Skin epidermis (tissue), 12 donors: ENCODE results near the gene ALDOA.
"Not testable (repeated sequence)": the region's sequence is repeated elsewhere in the genome, so short reads cannot be mapped to it uniquely, and the experiment has no call there.

Experiments
- H3K27ac ChIP-seq, 21 experiments: fragments of 200-600 bp; sonication (generic) in 11 of 21; one replicate each; pipeline ENCODE4 v1.5.0; 2020; ENCODE audit warnings: mild to moderate bottlenecking in 3 of 21, inconsistent platforms in 2 of 21, moderate library complexity in 2 of 21
- H3K4me3 ChIP-seq, 7 experiments: fragments of 200-600 bp; sonication (generic) in 2 of 7; one replicate each; pipeline ENCODE4 v1.5.0; 2020; ENCODE audit warnings: inconsistent platforms in 2 of 7, mild to moderate bottlenecking in 2 of 7, moderate library complexity in 1 of 7

ALDOA gene

DNA sequence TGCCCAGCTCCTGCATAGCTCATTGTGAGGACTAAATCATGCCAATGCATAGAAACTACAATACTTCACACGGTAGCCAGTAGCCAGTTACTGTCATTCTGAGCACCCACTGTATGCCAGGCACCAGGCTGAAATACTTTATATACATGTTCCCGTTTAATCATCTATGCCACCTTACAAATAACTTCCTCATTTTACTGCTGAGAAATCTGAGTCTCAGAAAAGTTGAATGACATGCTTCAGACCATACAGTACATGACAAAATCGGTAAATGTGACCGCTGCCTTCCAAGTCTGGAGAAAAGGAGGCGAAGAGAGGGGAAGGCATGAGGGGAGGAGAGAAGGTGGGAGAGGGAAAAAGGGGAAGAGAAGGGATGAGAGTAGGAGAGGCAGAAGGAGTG is 25.3 kb upstream of the ALDOA start:
- no peak overlapping the region for H3K4me3 ChIP-seq
- no peak overlapping the region for H3K27ac ChIP-seq

- not testable (repeated sequence) for H3K27ac ChIP-seq, H3K4me3 ChIP-seq
Observed at GRCh38 chr16:30040690-30041089, 24.9 kb upstream of the ALDOA start.

DNA sequence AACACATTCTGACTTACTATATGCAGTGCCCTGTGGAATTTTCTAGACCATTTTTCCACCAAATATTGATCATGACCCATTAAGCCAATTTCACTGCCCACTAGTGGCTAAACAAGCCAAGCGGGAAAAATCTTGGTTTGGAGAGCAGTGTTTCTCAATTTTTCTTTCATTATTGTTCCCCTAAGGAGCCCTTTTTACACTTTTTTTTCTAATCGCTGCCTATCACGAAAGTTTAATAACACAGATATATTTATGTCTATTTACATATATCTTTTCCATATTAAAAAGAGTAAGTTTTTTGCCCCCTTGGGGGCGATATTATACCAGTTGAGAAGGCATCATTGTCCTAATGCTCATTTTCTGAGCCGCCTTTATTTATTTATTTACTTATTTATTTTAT is 23.7 kb upstream of the ALDOA start:
- Histone ChIP-seq H3K27ac (no peak overlapping the region), H3K4me3 (no peak overlapping the region)

- no peak overlapping the region for H3K4me3 ChIP-seq
- H3K27ac ChIP-seq, result no peak overlapping the region
Observed at GRCh38 chr16:30046178-30046577, 19.4 kb upstream of the ALDOA start.

DNA sequence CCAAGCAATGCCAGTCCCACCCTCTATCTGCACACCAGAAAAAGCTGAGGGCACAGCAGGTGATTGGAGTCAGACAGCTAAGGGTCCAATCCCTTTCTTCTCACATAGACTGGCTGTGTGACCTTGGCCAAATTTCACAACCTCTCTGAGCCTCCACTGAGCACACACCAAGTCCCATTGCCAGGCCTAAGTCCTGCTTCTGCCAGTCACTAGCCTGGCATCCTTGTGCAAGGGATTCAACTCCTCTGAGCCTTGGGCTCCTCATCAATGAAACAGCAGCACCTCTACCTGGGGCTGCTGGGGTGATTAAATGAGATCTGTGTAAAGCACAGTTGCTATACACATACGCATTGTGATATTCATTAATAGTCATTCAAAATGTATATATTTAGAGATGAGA is 19.0 kb upstream of the ALDOA start:
- H3K27ac ChIP-seq, result no peak overlapping the region
- H3K4me3 ChIP-seq, result no peak overlapping the region

- Histone ChIP-seq H3K4me3 (no peak overlapping the region), H3K27ac (peak overlapping the region in 1 of 21 experiments; percentile 17)
Observed at GRCh38 chr16:30049871-30050270, 15.7 kb upstream of the ALDOA start.

- H3K27ac ChIP-seq, result no peak overlapping the region
- no peak overlapping the region for H3K4me3 ChIP-seq
Observed at GRCh38 chr16:30051518-30051917, 14.0 kb upstream of the ALDOA start.

GRCh38 chr16:30052671-30053372 is 12.7 kb upstream of the ALDOA start:
- H3K27ac ChIP-seq, result peak overlapping the region in 17 of 21 experiments; percentile 12 to 80 (median 63)

GRCh38 chr16:30053376-30054015 is 12.1 kb upstream of the ALDOA start:
- Histone ChIP-seq H3K4me3 (peak overlapping the region; percentile 41 to 81 (median 66)), H3K27ac (peak overlapping the region in 15 of 21 experiments; percentile 2 to 80 (median 63))

More at GRCh38 chr16:30052671-30053372, 12.7 kb upstream of the ALDOA start:
- peak overlapping the region; percentile 41 to 81 (median 66) for H3K4me3 ChIP-seq

DNA sequence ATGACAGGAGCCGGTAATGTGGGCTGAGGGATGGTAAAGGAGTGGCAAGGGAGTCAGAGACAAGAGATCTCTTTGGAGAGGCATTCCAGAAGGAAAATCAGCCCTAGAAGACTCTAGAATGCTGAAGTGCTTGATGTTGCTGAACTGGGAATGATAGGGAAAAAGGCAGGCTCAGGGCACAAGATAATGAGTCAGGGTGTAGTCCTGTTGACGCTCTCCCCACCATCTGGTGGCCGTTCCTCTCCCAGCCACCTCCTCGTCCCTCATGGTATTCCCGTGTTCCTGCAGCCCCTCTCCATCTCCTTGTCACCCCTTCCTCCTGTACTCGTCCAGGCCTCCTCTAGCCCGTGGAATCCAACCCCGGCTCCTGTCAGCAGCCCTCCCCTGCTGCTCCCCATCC is 11.1 kb upstream of the ALDOA start:
- Histone ChIP-seq H3K4me3 (no peak overlapping the region), H3K27ac (no peak overlapping the region)

DNA sequence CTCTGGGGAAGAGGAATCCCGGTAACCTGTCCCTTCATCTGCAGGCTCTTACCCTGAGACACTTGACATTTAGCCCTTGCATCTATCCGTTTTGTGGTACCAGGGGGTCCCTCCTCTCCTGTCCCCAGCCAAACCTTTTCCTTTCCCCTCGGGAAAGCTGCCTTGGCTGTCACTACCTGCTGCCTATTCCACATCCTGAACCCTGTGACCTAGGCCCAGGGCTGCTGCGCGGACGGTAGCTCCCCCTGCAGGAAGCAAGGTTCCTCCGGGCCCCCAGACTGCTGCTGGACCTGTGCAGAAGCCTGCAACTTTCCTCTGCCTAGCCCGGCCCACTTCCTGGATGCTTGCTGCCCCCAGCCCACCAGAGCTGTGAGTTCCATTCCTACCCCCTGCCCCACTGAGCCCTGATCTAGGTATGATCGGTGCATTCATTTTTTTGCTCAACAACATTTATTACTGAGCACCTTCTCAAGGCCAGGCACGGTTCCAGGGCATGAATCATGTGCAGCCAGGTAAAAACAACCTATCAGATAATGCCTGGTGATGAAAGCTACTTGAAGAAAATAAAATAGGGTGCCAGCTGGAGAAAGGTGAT is 10.5 kb upstream of the ALDOA start:
- Histone ChIP-seq H3K4me3 (no peak overlapping the region), H3K27ac (peak overlapping the region in 1 of 21 experiments; percentile 9)

- Histone ChIP-seq H3K27ac (no peak overlapping the region), H3K4me3 (no peak overlapping the region)
Observed at GRCh38 chr16:30060346-30060745, 5.2 kb upstream of the ALDOA start.

- no peak overlapping the region for H3K4me3 ChIP-seq
- no peak overlapping the region for H3K27ac ChIP-seq
Observed at GRCh38 chr16:30060836-30061554, 4.6 kb upstream of the ALDOA start.

GRCh38 chr16:30063278-30063892 is 2.2 kb upstream of the ALDOA start:
- peak overlapping the region; percentile 86 to 99 (median 93) for H3K4me3 ChIP-seq
- peak overlapping the region in 20 of 21 experiments; percentile 88 to 100 (median 98) for H3K27ac ChIP-seq

DNA sequence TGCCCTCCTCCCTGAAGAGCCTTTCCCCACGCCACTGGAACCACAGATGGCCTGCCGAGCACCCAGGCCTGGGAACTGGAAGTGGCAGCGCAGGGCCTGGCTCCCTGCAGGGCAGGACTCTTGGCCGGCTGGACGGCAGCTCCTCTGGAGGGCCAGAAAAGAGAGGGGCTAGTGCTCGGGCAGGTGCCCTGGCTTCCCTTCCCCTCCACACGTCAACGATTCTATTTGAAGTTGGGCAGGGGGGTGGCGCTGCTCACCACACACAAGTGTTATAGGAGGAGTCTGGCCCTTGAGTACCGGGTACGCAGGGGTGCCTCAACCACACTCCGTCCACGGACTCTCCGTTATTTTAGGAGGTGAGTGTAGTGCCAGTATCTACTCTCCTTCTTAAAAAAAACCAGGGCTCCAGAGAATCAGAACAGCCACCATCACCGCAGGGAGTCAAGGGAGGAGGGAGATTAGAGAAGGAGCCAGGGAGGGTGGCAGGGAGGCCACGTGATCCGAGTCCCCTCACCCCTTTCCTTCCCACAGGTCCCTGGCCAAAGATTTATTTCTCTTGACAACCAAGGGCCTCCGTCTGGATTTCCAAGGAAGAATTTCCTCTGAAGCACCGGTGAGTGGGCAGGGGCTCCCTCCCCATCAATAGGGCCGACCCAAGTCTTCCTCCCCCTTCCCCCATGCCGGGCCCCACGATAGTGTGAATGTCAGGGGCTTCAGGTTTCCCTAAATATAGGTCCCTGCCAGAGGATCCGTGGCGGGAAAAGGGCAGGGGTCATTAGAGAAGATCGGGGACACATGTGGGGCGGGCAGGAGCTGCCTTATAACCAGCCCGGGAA is 1.4 kb upstream of the ALDOA start:
- peak overlapping the region; percentile 86 to 99 (median 93) for H3K4me3 ChIP-seq
- H3K27ac ChIP-seq, result peak overlapping the region; percentile 88 to 100 (median 97)

- peak overlapping the region; percentile 86 to 99 (median 93) for H3K4me3 ChIP-seq
- H3K27ac ChIP-seq, result peak overlapping the region; percentile 88 to 100 (median 97)
Observed at GRCh38 chr16:30064729-30065101, 845 bp upstream of the ALDOA start.

DNA sequence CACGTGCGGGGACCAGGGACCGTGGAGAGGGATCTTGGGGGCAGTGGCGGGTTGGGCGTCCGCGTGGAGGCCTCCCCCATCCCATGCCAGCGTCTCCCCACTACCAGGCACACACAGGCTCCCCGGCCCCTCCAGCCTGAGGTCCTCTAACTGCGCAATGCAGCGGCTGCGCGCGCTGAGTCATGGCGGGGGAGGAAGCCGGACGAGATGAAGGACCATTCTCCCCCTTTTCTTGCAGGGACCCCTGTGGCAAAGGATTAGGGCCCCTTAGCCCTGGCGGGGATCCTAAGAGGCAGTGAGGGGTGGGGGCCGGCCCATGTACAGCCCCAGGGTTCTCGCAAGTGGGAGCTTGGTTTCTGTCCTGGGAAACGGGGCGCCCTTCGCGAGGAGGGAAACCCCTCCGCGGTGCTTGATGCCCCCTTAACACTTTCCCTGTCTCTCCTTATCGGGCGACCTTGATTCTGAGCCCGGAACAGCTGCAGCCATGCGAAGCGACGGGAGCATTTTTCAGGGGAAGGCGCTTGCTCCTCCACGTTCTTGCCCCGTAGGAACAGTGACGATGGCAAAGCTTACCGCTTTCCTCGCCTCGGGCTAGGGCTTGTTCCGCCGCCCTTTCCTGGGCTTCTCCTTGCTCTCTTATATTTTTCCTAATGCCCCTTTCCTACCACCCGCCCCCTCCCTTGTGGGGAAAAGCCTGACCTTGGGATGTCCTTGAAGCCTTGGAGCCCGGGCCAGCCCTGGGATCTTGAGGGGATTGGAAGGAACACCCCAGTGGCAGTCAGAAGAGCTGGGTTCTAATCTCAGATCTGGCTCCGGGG is 592 bp downstream of the ALDOA start:
- H3K27ac ChIP-seq, result peak overlapping the region; percentile 88 to 100 (median 97)
- peak overlapping the region; percentile 86 to 99 (median 93) for H3K4me3 ChIP-seq
